GM10266 (cell line): ENCODE measurements around the gene UHMK1.
"Not testable (repeated sequence)": the region's sequence is repeated elsewhere in the genome, so short reads cannot be mapped to it uniquely, and the experiment has no call there.

ENCODE experiments used
- DNase-seq: peaks from one replicate; pipeline ENCODE4 v3.0.0; 2012; ENCODE audit errors: extremely low spot score
- CTCF ChIP-seq: IDR thresholded peaks from 2 replicates; pipeline ENCODE4 v1.5.1; 2012; ENCODE audit warnings: mild to moderate bottlenecking, low read depth; ENCODE audit not compliant: control insufficient read depth, insufficient read depth; ENCODE audit errors: missing control alignments

UHMK1 gene

GRCh38 chr1:162566870-162567269, 69.3 kb downstream of the UHMK1 start:
- no peak for TF ChIP-seq CTCF
- DNase-seq: no peak

- no peak for TF ChIP-seq CTCF
- DNase-seq: no peak
Observed at GRCh38 chr1:162568802-162569201, 71.2 kb downstream of the UHMK1 start.

GRCh38 chr1:162570718-162571117, 73.1 kb downstream of the UHMK1 start:
- TF ChIP-seq CTCF: no peak
- no peak for DNase-seq

- not testable (repeated sequence) for DNase-seq
Observed at GRCh38 chr1:162571121-162571520, 73.5 kb downstream of the UHMK1 start.

- no peak for DNase-seq
- no peak for TF ChIP-seq CTCF
Observed at GRCh38 chr1:162571696-162572095, 74.1 kb downstream of the UHMK1 start.

GRCh38 chr1:162573136-162573535, 75.5 kb downstream of the UHMK1 start:
- DNase-seq: no peak
- no peak for TF ChIP-seq CTCF

GRCh38 chr1:162578071-162578700, 80.6 kb downstream of the UHMK1 start:
- TF ChIP-seq CTCF: no peak

GRCh38 chr1:162578936-162579335, 81.3 kb downstream of the UHMK1 start:
- TF ChIP-seq CTCF: no peak
- DNase-seq: no peak

More at GRCh38 chr1:162578071-162578700, 80.6 kb downstream of the UHMK1 start:
- DNase-seq: no peak
